Measurements from ENCODE around the gene CAVIN2.
"Not testable (repeated sequence)": the region's sequence is repeated elsewhere in the genome, so short reads cannot be mapped to it uniquely, and the experiment has no call there.

CAVIN2 gene

GRCh38 chr2:191797942-191798876 is 48.7 kb downstream of the CAVIN2 start:
- no peak for DNase-seq

- DNase-seq, result no peak
Measured at GRCh38 chr2:191797500-191797899, 49.4 kb downstream of the CAVIN2 start.

GRCh38 chr2:191795715-191796114 is 51.2 kb downstream of the CAVIN2 start:
- no peak for DNase-seq

GRCh38 chr2:191791953-191792560 is 54.8 kb downstream of the CAVIN2 start:
- DNase-seq, result no peak

GRCh38 chr2:191790737-191791136 is 56.2 kb downstream of the CAVIN2 start:
- no peak for DNase-seq

- no peak for DNase-seq
Measured at GRCh38 chr2:191789796-191790195, 57.1 kb downstream of the CAVIN2 start.

GRCh38 chr2:191786694-191787093 is 60.2 kb downstream of the CAVIN2 start:
- DNase-seq, result no peak

GRCh38 chr2:191785651-191786050 is 61.2 kb downstream of the CAVIN2 start:
- DNase-seq, result not testable (repeated sequence)
